ENCODE measurements around the gene STAB1. TPM values are rescaled to one million over a fixed set of nuclear protein-coding genes. Genes with fewer than 3 reads are reported as not detected.
A peak's percentile ranks its signal among the peaks of the same experiment; 100 is the strongest.

The STAB1 gene
- total and polyA plus RNA-seq, 2 experiments from 2014 or later, result 3.0 to 4.6 TPM

DNA sequence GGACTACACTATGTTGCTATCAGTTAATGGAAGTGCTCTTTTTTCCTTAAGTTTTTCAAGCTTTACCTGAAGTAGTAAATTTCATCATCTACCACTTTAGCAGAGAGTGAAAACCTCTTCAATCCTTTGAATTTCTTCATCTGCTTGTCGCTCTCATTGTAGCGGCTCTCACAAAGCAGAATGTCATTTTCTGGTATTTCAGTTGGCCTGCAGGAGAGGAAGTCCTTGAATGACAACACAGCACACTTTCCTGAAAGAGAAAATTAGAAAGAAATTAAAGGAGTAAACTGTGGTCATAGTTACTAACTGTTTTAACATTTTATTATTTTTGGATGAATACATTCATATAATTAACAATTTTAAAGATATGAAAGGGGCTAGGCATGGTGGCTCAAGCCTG is 68.8 kb downstream of the STAB1 start:
- H3K79me2 ChIP-seq, result peaks cover 1% of the 10 kb centered on the region
- no peaks in the 10 kb centered on the region for H3K27me3 ChIP-seq
- no peaks in the 10 kb centered on the region for H4K20me1 ChIP-seq (ENCODE audit: insufficient read depth, poor library complexity, severe bottlenecking)
- DNase-seq (ENCODE audit: low spot score), result no peak
- 98% methylated on average over 2 of the region's 2 CpGs for WGBS (ENCODE audit: low lambda C conversion rate, missing lambda C conversion rate)
- no peak overlapping the region for H3K27ac ChIP-seq
- no peaks in the 10 kb centered on the region for H3K36me3 ChIP-seq (replicated peaks; ENCODE audit: insufficient read depth, low read depth)
- no peak overlapping the region for H3K4me3 ChIP-seq
- H3K9me2 ChIP-seq (replicated peaks; ENCODE audit: insufficient read depth), result no peaks in the 10 kb centered on the region
- H3K4me2 ChIP-seq, result no peak overlapping the region
- H3K4me1 ChIP-seq (ENCODE audit: insufficient read depth), result no peaks in the 10 kb centered on the region
- no peak overlapping the region for H2AFZ ChIP-seq
- TF ChIP-seq, protein P1, sequence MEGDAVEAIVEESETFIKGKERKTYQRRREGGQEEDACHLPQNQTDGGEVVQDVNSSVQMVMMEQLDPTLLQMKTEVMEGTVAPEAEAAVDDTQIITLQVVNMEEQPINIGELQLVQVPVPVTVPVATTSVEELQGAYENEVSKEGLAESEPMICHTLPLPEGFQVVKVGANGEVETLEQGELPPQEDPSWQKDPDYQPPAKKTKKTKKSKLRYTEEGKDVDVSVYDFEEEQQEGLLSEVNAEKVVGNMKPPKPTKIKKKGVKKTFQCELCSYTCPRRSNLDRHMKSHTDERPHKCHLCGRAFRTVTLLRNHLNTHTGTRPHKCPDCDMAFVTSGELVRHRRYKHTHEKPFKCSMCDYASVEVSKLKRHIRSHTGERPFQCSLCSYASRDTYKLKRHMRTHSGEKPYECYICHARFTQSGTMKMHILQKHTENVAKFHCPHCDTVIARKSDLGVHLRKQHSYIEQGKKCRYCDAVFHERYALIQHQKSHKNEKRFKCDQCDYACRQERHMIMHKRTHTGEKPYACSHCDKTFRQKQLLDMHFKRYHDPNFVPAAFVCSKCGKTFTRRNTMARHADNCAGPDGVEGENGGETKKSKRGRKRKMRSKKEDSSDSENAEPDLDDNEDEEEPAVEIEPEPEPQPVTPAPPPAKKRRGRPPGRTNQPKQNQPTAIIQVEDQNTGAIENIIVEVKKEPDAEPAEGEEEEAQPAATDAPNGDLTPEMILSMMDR (IDR thresholded peaks at IDR 0.05; ENCODE audit: poor library complexity), result no peak
- H3K9me3 ChIP-seq (ENCODE audit: low read depth), result no peaks in the 10 kb centered on the region

DNA sequence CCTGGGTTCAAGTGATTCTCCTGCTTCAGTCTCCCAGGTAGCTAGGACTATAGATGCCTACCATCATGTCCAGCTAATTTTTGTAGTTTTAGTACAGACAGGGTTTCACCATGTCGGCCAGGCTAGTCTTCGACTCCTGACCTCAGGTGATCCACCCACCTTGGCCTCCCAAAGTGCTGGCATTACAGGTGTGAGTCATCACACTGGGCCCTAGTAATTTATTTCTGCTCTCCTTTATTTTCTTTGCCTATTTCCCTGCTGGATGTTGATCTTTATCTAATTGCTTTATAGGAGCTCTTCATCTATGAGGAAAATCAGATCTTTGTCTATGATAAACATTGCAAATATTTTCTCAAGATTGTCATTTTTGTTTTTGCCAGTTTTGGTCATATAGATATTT is 72.9 kb downstream of the STAB1 start:
- TF ChIP-seq EZH2 (IDR thresholded peaks at IDR 0.05; ENCODE audit: borderline replicate concordance) (no peak), EZH2phosphoT487 (IDR thresholded peaks at IDR 0.05; ENCODE audit: low read depth, severe bottlenecking, unreplicated experiment) (no peak)
- TF ChIP-seq, protein P1 (IDR thresholded peaks at IDR 0.05; ENCODE audit: poor library complexity), result no peak
- H3K4me3 ChIP-seq, result no peak overlapping the region
- no peak overlapping the region for H3K27ac ChIP-seq
- no peaks in the 10 kb centered on the region for H3K9me2 ChIP-seq (replicated peaks; ENCODE audit: insufficient read depth)
- no peaks in the 10 kb centered on the region for H3K4me1 ChIP-seq (ENCODE audit: insufficient read depth)
- H3K36me3 ChIP-seq (replicated peaks; ENCODE audit: insufficient read depth, low read depth), result no peaks in the 10 kb centered on the region
- no peak overlapping the region for H3K4me2 ChIP-seq
- 95% methylated on average over 2 of the region's 2 CpGs for WGBS (ENCODE audit: low lambda C conversion rate, missing lambda C conversion rate)
- no peaks in the 10 kb centered on the region for H4K20me1 ChIP-seq (ENCODE audit: insufficient read depth, poor library complexity, severe bottlenecking)
- no peaks in the 10 kb centered on the region for H3K9me3 ChIP-seq (ENCODE audit: low read depth)
- no peak overlapping the region for H2AFZ ChIP-seq
- no peak for DNase-seq (ENCODE audit: low spot score)
- no peaks in the 10 kb centered on the region for H3K27me3 ChIP-seq
- H3K79me2 ChIP-seq, result peaks cover 2% of the 10 kb centered on the region

DNA sequence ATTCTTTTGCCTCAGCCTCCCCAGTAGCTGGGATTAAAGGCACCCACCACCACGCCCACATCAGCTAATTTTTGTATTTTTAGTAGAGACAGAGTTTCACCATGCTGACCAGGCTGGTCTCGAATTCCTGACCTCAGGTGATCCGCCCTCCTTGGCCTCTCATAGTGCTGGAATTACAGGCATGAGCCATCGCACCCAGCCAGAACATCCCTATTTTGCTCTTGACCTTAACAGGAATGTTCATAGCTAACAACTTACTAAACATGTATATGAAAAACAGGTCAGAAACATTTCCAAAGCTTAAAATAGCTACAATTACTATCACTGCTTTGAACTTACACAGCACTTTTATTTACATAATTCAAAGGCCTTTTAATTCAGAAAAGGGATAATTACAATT is 74.9 kb downstream of the STAB1 start:
- no peaks in the 10 kb centered on the region for H3K36me3 ChIP-seq (replicated peaks; ENCODE audit: insufficient read depth, low read depth)
- peaks cover 2% of the 10 kb centered on the region for H3K79me2 ChIP-seq
- H3K4me2 ChIP-seq, result no peak overlapping the region
- no peaks in the 10 kb centered on the region for H3K9me3 ChIP-seq (ENCODE audit: low read depth)
- TF ChIP-seq, protein P1 (IDR thresholded peaks at IDR 0.05; ENCODE audit: poor library complexity), result no peak
- TF ChIP-seq EZH2phosphoT487 (IDR thresholded peaks at IDR 0.05; ENCODE audit: low read depth, severe bottlenecking, unreplicated experiment) (no peak), EZH2 (IDR thresholded peaks at IDR 0.05; ENCODE audit: borderline replicate concordance) (no peak)
- WGBS (ENCODE audit: low lambda C conversion rate, missing lambda C conversion rate), result 92% methylated on average over 4 of the region's 4 CpGs
- no peaks in the 10 kb centered on the region for H3K4me1 ChIP-seq (ENCODE audit: insufficient read depth)
- no peaks in the 10 kb centered on the region for H3K9me2 ChIP-seq (replicated peaks; ENCODE audit: insufficient read depth)
- H3K4me3 ChIP-seq, result no peak overlapping the region
- no peaks in the 10 kb centered on the region for H4K20me1 ChIP-seq (ENCODE audit: insufficient read depth, poor library complexity, severe bottlenecking)
- H3K27me3 ChIP-seq, result no peaks in the 10 kb centered on the region
- DNase-seq (ENCODE audit: low spot score), result peak; percentile 9
- H2AFZ ChIP-seq, result no peak overlapping the region
- peak overlapping the region; percentile 31 for H3K27ac ChIP-seq

DNA sequence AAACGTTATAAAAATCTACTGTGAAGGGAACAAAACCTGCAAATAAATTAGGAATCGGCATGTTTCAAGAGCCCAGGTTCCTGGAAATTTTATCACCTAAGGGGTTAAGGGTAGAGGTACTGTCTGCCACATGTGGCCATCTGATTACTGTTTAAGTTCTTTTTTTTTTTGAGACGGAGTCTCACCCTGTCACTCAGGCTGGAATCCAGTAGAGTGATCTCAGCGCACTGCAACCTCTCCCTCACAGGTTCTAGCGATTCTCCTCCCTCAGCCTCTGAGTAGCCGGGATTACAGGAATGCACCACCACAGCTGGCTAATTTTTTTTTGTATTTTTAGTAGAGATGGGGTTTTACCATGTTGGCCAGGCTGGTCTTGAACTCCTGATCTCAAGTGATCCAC is 77.1 kb downstream of the STAB1 start:
- DNase-seq (ENCODE audit: low spot score), result no peak
- 84% methylated on average over 6 of the region's 6 CpGs for WGBS (ENCODE audit: low lambda C conversion rate, missing lambda C conversion rate)
- no peaks in the 10 kb centered on the region for H3K36me3 ChIP-seq (replicated peaks; ENCODE audit: insufficient read depth, low read depth)

More for the DNA sequence above, 77.1 kb downstream of the STAB1 start:
- TF ChIP-seq, protein P1 (IDR thresholded peaks at IDR 0.05; ENCODE audit: poor library complexity), result no peak
- TF ChIP-seq EZH2 (IDR thresholded peaks at IDR 0.05; ENCODE audit: borderline replicate concordance) (no peak), EZH2phosphoT487 (IDR thresholded peaks at IDR 0.05; ENCODE audit: low read depth, severe bottlenecking, unreplicated experiment) (no peak)
- H3K79me2 ChIP-seq, result peaks cover 2% of the 10 kb centered on the region
- H3K9me3 ChIP-seq (ENCODE audit: low read depth), result no peaks in the 10 kb centered on the region
- H4K20me1 ChIP-seq (ENCODE audit: insufficient read depth, poor library complexity, severe bottlenecking), result no peaks in the 10 kb centered on the region
- H2AFZ ChIP-seq, result no peak overlapping the region
- H3K4me1 ChIP-seq (ENCODE audit: insufficient read depth), result no peaks in the 10 kb centered on the region
- H3K4me3 ChIP-seq, result no peak overlapping the region
- H3K9me2 ChIP-seq (replicated peaks; ENCODE audit: insufficient read depth), result no peaks in the 10 kb centered on the region
- no peak overlapping the region for H3K4me2 ChIP-seq
- no peaks in the 10 kb centered on the region for H3K27me3 ChIP-seq
- no peak overlapping the region for H3K27ac ChIP-seq
